Measurements from ENCODE around the gene ENHO.

The ENHO gene

GRCh38 chr9:34507556-34507955, 15.2 kb downstream of the ENHO start:
- no peaks in the 10 kb centered on the region for H3F3A ChIP-seq (ENCODE audit: insufficient read depth)

DNA sequence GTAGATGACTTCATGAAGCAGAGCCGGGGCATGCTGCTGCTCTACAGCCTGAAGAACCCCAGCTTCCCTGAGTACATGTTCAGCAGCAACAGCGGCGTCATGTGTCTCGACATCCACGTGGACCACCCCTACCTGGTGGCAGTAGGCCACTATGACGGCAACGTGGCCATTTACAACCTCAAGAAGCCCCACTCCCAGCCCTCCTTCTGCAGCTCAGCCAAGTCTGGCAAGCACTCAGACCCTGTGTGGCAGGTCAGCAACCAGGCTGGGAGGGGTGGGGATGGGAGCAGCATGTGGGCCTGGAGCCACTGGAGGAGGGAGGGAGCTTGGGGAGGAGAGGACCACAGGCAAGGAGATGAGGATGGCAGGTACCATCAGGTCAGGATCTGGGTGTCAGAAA, 16.2 kb downstream of the ENHO start:
- no peak overlapping the region for H2AFZ ChIP-seq (ENCODE audit: low read depth, low read length, severe bottlenecking)
- H3K79me2 ChIP-seq (ENCODE audit: insufficient read depth, low read length), result no peaks in the 10 kb centered on the region
- no peak for TF ChIP-seq CTCF (IDR thresholded peaks at IDR 0.05; ENCODE audit: insufficient read depth, low read length, poor library complexity, severe bottlenecking)
- TF ChIP-seq EZH2phosphoT487 (conservative IDR thresholded peaks at IDR 0.05; ENCODE audit: low read length), result no peak

More at GRCh38 chr9:34507556-34507955, 15.2 kb downstream of the ENHO start:
- no peak overlapping the region for H3K27ac ChIP-seq (ENCODE audit: low read depth, low read length)
- no peaks in the 10 kb centered on the region for H3K9me3 ChIP-seq (ENCODE audit: insufficient read depth, low read length)
- H3K27me3 ChIP-seq (ENCODE audit: low read length), result no peaks in the 10 kb centered on the region
- no peaks in the 10 kb centered on the region for H3K9me2 ChIP-seq (replicated peaks; ENCODE audit: insufficient read depth, low read length)
- no peak for TF ChIP-seq EZH2phosphoT487 (conservative IDR thresholded peaks at IDR 0.05; ENCODE audit: low read length)
- TF ChIP-seq CTCF (IDR thresholded peaks at IDR 0.05; ENCODE audit: insufficient read depth, low read length, poor library complexity, severe bottlenecking), result no peak
- no peak overlapping the region for H3K9ac ChIP-seq (ENCODE audit: low read length)
- no peaks in the 10 kb centered on the region for H3K79me2 ChIP-seq (ENCODE audit: insufficient read depth, low read length)
- H4K20me1 ChIP-seq (ENCODE audit: low read depth, low read length), result no peaks in the 10 kb centered on the region
- no peaks in the 10 kb centered on the region for H3K36me3 ChIP-seq (ENCODE audit: low read length)
- no peak overlapping the region for H3K4me3 ChIP-seq (ENCODE audit: insufficient read depth, low read length, poor library complexity, severe bottlenecking)
- no peak overlapping the region for H2AFZ ChIP-seq (ENCODE audit: low read depth, low read length, severe bottlenecking)
- no peak overlapping the region for H3K4me2 ChIP-seq (ENCODE audit: low read depth, low read length, poor library complexity, severe bottlenecking)

GRCh38 chr9:34505370-34506120, 17.2 kb downstream of the ENHO start:
- H3K79me2 ChIP-seq (ENCODE audit: insufficient read depth, low read length), result no peaks in the 10 kb centered on the region
- no peak overlapping the region for H3K27ac ChIP-seq (ENCODE audit: low read depth, low read length)
- no peak overlapping the region for H2AFZ ChIP-seq (ENCODE audit: low read depth, low read length, severe bottlenecking)
- no peak overlapping the region for H3K4me3 ChIP-seq (ENCODE audit: insufficient read depth, low read length, poor library complexity, severe bottlenecking)
- H3K36me3 ChIP-seq (ENCODE audit: low read length), result no peaks in the 10 kb centered on the region
- H3K9me2 ChIP-seq (replicated peaks; ENCODE audit: insufficient read depth, low read length), result no peaks in the 10 kb centered on the region
- no peak overlapping the region for H3K4me2 ChIP-seq (ENCODE audit: low read depth, low read length, poor library complexity, severe bottlenecking)
- TF ChIP-seq EZH2phosphoT487 (conservative IDR thresholded peaks at IDR 0.05; ENCODE audit: low read length), result no peak
- TF ChIP-seq CTCF (IDR thresholded peaks at IDR 0.05; ENCODE audit: insufficient read depth, low read length, poor library complexity, severe bottlenecking), result no peak
- no peaks in the 10 kb centered on the region for H3K9me3 ChIP-seq (ENCODE audit: insufficient read depth, low read length)
- no peaks in the 10 kb centered on the region for H4K20me1 ChIP-seq (ENCODE audit: low read depth, low read length)
- no peak overlapping the region for H3K9ac ChIP-seq (ENCODE audit: low read length)
- no peaks in the 10 kb centered on the region for H3K27me3 ChIP-seq (ENCODE audit: low read length)
- H3F3A ChIP-seq (ENCODE audit: insufficient read depth), result no peaks in the 10 kb centered on the region

More for the DNA sequence above, 16.2 kb downstream of the ENHO start:
- Histone ChIP-seq H3K36me3 (ENCODE audit: low read length) (no peaks in the 10 kb centered on the region), H3F3A (ENCODE audit: insufficient read depth) (no peaks in the 10 kb centered on the region), H3K9me2 (replicated peaks; ENCODE audit: insufficient read depth, low read length) (no peaks in the 10 kb centered on the region), H4K20me1 (ENCODE audit: low read depth, low read length) (no peaks in the 10 kb centered on the region), H3K27ac (ENCODE audit: low read depth, low read length) (no peak overlapping the region), H3K9me3 (ENCODE audit: insufficient read depth, low read length) (no peaks in the 10 kb centered on the region), H3K4me2 (ENCODE audit: low read depth, low read length, poor library complexity, severe bottlenecking) (no peak overlapping the region), H3K27me3 (ENCODE audit: low read length) (no peaks in the 10 kb centered on the region), H3K9ac (ENCODE audit: low read length) (no peak overlapping the region), H3K4me3 (ENCODE audit: insufficient read depth, low read length, poor library complexity, severe bottlenecking) (no peak overlapping the region)

Measured in SU-DHL-6 (cell line).